HG02798 (cell line): Measurements from ENCODE around the gene TP63.
"Not testable (repeated sequence)": the region's sequence is repeated elsewhere in the genome, so short reads cannot be mapped to it uniquely, and the experiment has no call there.

ENCODE experiments used
- ATAC-seq: cut with Tn5 transposase; IDR thresholded peaks from one replicate; pipeline ENCODE4 v1.9.1; 2021; ENCODE audit warnings: mild to moderate bottlenecking; ENCODE audit not compliant: unreplicated experiment, poor library complexity

TP63 gene

DNA sequence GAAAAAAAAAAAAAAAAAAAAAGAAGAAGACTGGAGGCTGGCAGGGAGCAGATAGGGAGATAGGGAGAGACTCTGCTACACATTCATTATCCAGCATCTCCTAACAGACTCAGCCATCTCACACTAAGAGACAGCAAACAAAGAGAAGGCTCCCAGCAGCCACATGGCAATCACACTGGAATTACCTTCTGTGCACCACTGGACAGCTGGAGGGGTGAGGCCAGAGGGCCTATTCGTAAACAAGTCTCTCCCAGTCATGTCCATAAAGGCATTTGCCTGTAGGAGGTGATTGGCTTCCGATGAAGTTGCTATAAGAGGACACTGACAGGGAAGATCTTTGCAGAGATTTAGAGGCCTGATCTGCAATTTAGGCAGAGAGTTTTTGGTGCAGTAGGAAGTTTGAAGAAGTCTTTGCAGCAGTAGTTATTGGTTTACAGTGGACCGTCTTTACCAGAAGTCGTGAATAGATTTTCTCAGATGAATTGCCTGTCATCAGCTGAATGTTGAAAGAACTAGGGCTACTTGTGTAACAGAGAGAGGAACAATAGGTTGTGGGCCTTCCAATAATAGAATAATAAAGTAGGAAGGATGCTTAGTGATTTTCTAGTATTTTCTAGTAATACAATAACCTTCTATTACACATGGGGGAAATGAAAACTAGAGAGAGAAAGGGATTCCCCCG lies 89.7 kb downstream of the TP63 start:
- ATAC-seq, result no peak

DNA sequence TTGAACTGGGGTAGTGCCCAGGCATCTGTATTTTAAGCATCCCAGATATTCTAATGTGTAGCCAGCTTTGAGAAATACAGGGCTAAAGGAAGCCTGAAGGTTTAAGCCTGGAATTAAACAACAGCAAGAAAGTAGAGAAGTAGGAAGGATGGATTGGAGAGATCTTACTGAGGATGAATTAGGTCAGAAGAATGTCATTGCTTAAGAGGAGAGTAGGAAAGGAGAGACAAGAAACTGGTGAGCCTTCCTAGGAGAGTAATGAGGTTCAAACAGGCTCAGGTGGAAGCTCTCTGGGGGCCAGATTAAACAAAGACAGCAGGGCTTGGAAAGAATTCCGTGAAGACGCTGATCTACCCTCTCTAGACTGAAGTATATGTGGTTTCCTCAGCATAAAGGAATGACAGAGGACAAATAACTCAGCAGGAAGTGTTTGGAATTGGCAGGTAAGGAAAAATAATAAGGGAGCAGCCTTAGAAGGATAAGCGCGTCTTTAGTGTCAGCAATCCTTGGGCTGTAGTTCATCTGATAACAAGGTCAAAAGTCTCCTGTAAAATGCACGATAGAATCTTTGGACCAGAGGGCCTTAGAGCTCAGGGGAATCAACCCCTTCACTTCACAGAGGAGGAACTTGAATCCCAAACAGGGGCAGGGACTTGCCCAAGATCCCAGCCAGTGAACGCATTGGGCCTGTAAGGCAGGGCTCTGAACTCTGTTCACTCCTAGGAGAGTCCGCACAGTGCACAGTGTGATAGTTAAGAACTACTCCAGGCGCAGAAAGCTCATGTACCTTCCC lies 90.9 kb downstream of the TP63 start:
- ATAC-seq, result no peak

DNA sequence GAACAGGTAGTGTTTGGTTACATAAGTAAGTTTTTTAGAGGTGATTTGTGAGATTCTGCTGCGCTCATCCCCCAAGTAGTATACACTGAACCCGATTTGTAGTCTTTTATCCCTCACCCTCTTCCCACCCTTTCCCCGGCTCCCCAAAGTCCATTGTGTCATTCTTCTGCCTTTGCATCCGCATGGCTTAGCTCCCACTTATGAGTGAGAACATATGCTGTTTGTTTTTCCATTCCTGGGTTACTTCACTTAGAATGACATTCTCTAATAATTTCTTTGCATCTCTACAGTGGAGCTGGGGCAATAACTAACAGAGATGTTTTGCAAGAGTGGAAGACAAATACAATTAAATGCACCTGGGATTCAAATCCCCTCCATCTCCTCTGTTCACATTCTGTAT lies 93.2 kb downstream of the TP63 start:
- ATAC-seq, result no peak

DNA sequence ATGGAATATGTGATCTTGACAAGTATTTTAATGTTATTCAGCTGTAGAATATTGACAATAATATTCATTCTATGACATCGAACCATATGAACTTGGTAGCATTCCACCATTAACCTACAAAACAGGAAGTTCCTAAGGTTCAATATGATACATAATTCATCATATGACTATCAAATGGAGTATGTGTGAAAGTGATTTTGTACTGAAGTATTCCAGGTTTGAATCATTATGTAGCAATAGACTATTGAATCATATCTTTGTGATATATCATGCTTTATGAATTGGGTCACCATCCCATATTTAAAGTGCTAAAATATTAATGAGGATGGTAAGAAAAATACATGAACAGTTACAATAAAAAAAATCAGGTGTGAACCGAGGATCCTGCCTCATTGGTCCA lies 95.1 kb downstream of the TP63 start:
- no peak for ATAC-seq

DNA sequence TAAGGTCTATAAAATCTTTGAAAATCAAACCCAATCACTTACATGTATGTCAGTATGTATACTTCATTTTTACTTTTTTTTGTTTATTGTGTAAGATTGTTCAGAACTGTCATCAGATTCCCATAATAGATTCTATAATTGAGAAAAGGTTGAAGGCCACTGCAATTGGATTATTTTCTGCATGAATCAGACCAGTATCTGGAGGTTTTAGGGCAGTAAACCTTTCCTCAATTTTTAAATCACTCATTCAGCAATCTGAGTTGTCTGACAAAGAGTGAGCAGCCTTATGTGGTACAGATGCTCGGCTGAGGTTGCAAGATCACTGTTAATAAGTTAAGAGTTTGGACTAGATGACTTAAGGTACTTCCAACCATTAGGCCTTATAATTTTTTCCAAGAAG lies 96.0 kb downstream of the TP63 start:
- ATAC-seq, result no peak

DNA sequence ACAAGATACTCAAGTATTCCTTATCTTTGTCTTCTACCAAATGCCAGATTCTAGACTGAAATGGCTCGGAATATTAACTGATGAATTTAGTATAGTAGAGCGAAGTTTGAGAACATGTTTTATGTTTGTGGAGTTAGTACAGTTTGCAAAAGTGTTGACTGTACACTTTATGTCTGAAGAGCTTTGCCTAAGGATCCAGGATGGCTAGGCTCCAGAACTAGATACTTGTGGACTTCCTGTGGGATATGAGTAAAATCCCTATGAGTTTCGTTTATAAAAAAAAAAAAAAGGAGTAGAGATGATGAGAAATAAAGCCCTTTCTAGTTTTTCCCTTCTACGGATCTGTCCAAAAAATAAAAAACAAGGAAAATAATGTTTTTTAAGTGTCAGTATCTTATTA lies 96.7 kb downstream of the TP63 start:
- no peak for ATAC-seq

DNA sequence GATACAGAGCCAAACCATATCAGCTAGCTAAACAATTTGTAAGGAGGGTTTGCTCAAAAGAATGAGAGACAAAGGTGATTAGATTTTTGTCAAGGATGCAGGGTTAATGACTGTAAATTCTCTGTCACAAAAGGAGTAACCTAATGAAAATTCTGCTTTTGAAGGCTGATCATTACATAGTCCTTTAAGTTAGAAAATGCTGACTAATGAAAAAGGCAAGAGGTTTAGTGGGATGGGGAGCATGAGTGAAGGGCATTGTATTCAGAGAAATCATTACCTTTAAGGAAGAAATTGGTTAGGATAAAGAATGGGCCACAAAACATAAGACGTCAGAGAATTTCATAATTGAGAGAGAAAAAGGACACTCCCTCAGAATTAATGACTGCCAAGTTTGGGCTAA lies 97.7 kb downstream of the TP63 start:
- ATAC-seq, result no peak

DNA sequence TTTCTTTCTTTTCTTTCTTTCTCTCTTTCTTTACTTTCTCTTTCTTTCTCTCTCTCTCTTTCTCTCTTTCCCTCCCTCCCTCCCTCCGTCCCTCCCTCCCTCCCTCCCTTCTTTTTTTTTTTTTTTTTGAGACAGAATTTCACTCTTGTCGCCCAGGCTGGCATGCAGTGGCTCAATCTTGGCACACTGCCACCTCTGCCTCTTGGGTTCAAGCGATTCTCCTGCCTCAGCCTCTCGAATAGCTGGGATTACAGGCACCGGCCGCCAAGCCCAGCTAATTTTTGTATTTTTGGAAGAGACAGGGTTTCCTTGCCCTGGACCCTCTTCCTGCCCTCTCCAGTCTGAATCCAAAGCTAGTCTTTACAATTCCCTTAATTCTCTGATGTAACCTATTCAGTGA lies 102.9 kb downstream of the TP63 start:
- ATAC-seq, result no peak

DNA sequence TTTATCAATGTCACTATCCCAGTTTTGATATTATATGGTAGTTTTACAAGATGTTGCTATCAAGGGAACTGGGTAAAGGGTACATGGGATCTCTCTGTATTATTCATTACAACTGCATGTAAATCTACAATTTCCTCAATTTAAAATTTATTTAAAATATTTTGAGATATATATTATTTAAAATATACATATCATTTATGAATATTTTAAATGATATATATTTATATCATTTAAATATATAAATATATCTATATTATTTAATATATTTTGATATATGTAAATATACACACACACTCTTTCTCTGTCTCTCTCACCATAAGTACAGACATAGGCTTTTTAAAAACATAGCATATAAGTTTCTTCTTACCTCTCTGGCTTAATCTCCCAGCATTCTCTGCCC lies 104.7 kb downstream of the TP63 start:
- ATAC-seq, result no peak

DNA sequence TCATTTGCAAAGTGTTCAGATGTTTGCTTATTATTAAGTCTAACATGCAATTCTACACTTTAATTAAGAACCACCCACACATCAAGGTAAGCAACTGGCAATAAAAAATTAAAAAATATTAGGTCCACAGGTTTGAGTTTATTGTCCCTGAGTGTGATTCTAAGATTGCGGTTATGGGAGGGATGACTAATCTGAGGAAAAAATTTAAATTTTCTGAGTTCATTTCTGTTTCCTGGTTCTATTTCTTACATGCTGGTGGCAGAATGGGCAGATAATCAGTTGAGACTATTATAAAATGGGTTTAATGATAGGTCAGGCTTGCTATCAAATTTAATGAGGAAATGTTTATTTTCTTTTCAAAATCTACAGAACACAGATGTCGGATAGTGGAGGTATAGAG lies 105.9 kb downstream of the TP63 start:
- no peak for ATAC-seq

DNA sequence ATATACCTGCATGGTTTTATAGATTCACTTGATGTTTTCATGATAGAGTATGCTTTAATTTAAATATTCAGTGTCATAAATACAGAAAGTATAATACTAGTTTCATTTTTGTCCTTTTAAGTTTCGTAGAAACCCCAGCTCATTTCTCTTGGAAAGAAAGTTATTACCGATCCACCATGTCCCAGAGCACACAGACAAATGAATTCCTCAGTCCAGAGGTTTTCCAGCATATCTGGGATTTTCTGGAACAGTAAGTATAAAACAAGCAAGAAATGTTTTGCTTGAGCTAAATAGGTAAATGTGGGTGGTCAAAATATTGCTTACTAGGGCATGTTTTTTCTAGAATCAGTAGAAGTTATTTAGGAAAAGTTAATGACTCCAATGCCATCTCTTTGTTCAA lies 106.4 kb downstream of the TP63 start:
- no peak for ATAC-seq

DNA sequence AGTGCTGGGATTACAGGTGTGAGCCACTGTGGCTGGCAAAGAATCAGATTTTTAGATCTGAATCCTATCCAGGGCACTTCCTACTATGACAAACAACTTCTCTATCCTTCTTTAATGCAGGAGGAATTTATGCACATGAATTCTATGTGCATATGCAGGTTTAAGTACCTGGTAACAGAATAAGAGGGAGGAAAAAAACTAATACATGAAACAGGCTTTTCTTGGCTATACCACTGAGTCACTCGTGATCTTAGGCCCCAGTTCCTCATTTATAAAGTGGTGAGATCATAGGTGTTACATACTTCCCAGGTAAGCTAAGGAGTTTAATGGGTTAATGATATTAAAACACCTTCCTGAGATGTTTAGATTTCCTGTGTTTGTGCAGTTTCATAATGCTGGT lies 108.2 kb downstream of the TP63 start:
- ATAC-seq, result no peak

DNA sequence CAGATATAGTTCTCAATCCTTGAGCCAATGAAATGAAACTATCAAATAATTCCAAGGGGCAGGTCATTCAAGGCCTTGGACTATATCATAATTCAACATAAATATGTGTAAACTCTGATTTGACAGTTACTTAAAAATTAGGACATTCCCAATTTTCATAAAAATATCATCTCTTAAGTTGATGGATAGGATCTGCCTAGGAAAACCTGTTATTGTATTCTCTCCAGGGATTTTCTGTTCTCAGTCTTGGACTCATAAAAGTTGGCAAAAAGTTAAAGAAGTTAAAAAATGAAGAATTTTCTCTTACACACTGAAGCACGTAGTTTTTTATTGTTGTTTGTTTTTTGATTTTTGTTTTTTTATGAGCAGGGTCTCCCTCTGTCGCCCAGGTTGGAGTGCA lies 109.0 kb downstream of the TP63 start:
- no peak for ATAC-seq

DNA sequence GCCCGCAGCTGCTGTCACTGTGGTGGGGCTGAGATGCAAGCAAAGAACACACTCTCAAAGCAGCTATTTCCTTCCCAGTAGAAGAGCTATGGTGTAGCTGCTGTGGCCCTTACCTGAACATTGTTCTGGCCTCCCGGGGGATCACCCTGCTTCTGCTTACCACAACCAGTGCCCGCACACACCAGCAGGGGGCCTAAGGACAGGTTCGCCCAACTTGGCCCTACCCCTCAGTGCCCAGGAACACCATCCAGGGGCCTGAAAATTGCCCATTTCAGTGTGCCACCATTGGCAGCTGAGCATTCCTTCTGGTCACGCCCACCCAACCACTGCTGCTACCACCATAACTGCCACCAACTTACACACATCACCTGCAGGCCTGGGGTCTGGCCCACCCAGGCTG lies 113.0 kb downstream of the TP63 start:
- ATAC-seq, result no peak

DNA sequence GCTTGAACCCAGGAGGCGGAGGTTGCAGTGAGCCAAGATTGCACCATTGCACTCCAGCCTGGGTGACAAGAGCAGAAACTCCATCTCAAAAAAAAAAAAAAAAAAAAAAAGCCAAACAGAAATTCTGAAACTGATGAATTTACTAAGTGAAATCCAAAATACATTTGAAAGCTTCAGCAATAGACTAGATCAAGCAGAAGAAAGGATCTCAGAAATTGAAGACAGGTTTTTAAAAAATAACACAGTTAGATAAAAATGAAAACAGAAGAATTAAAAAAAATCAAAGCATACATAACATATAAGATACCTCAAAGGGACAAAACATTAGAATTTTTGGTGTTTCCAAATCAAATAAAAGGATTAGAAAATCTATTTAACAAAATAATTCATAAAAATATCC lies 114.4 kb downstream of the TP63 start:
- no peak for ATAC-seq

DNA sequence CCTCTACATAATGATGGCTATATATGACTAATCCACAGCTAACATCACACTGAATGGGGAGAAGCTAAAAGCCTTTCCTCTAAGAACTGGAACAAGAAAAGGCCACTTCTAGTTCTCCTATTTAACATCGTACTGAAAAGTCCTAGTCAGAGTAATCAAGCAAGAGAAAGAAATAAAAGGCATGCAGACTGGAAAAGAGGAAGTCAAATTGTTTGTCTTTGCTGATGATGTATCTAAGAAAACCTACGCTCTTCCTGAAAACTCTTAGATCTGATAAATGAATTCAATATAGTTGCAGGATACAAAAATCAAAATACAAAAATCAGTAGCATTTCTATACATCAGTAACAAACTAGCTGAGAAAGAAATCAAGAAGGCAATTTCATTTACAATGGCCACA lies 116.9 kb downstream of the TP63 start:
- ATAC-seq, result no peak

DNA sequence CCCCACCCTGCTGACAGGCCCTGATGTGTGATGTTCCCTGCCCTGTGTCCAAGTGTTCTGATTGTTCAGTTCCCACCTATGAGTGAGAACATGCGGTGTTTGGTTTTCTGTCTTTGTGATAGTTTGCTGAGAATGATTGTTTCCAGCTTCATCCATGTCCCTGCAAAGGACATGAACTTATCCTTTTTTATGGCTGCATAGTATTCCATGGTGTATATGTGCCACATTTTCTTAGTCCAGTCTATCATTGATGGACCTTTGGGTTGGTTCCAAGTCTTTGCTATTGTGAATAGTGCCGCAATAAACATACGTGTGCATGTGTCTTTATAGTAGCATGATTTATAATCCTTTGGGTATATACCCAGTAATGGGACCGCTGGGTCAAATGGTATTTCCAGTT lies 119.8 kb downstream of the TP63 start:
- not testable (repeated sequence) for ATAC-seq

DNA sequence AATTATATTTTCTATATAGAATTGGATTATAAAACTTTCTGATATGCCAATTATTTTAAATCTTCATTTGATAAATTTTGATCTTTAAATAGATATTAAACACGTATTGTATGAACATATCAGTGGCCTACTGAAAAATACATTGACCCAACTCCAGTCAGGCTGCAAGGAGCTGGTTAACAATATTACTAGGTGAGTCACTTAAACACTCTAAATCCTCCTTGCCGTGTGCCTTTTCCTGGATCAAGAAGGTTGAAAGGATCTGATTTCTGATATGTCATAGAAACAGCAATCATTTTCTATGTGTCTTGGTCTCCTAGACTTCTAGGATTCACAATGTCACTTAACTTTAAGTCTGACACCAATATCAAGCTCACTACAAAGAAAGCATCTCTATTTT lies 123.2 kb downstream of the TP63 start:
- no peak for ATAC-seq

DNA sequence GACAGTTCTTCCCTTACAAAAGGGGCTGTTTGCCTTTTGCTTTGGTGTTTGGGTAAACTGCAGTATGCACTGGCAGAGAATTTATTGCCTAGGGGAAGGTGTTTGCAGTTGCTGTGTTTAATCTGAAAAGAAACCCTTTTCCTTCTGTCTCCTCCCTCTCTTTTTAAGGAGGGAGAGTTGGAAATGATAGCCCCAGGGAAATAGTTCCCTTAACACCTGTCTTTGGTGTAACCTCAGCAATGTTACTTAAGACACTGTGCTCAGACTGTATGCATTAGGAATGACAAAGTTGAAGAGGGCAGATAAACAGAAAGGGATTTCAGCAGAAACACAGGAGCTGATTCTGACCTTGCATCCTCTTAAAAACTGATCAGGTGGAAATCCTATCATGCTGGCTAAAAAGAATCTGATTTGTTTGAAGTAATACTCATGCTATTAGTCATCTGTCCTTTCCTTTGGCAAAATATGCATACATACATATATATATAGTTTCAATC lies 125.4 kb downstream of the TP63 start:
- ATAC-seq, result no peak

DNA sequence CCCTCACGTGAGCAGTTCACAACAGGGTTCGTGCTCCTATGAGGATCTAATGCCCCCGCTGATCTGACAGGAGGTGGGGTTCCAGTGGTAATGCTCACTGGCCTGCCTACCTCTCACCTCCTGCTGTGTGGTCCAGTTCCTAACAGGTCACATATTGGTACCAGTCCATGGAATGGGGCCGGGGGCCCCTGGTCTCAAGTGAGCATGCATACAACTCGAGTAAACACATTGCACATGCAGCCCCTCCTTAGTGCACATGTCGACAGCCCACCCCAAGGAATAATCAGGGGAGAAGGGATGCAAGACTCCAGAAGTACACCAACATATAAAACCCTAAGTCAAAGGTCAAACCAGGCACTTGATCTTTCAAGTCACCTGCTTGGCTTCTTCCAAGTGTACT lies 127.0 kb downstream of the TP63 start:
- no peak for ATAC-seq

DNA sequence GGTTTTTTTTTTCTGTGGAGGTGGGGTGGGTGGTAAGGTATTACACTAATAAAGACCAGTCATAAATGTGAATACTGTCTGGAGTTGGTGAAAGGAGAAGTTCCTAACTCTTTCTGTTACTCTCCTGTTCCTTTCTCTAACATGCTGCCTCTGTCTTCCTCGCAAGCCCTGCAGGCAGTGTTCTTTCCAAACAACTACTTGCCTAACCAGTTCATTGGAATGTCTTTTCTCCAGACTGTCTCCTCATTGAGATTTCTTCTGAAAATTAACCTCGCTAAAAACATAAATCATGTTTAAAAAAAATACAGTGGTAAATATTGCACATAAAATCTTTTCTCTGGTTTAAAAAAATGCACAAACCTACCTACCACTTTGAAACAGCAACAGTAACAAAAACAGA lies 135.2 kb downstream of the TP63 start:
- ATAC-seq, result no peak

DNA sequence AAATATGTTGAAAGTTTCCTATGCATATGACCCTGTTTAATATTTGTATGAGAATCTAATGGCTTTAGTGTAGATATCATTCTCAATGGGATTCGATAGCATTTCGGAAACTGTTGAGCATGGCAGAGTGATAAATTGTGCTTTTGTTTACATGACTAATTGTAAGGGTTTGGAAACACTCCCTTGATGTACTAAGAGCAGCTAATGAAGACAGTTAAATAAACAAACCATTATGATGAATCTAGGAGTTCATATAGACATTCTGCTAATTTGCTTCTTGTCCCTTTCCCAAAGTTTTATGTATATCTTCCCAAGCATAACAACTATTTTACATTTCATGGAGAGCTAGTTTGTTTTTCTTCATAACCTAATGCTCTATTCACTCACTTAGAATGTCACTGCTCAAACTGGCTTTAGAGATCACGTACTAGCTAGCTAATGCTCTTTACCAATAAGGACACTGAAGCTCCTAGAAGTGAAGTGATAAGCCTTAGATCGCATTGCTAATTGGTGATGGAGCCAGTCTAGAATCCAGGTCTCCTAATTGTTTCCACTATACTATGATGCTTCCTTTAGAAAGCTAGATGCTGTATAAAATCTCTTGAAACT lies 140.8 kb downstream of the TP63 start:
- no peak for ATAC-seq
